GM10266 (cell line): Measurements from ENCODE around the gene SKIC8.

ENCODE experiments used
- DNase-seq: peaks from one replicate; pipeline ENCODE4 v3.0.0; 2012; ENCODE audit errors: extremely low spot score
- CTCF ChIP-seq: IDR thresholded peaks from 2 replicates; pipeline ENCODE4 v1.5.1; 2012; ENCODE audit warnings: mild to moderate bottlenecking, low read depth; ENCODE audit not compliant: control insufficient read depth, insufficient read depth; ENCODE audit errors: missing control alignments

SKIC8 gene

GRCh38 chr15:78274994-78275393 lies 24.4 kb downstream of the SKIC8 start:
- TF ChIP-seq CTCF = no peak
- no peak for DNase-seq

GRCh38 chr15:78272776-78273175 lies 26.6 kb downstream of the SKIC8 start:
- TF ChIP-seq CTCF = no peak
- no peak for DNase-seq

- no peak for DNase-seq
- no peak for TF ChIP-seq CTCF
Observed at GRCh38 chr15:78272316-78272715, 27.1 kb downstream of the SKIC8 start.

- DNase-seq = no peak
- TF ChIP-seq CTCF = no peak
Observed at GRCh38 chr15:78266806-78267205, 32.6 kb downstream of the SKIC8 start.

- no peak for DNase-seq
- TF ChIP-seq CTCF = no peak
Observed at GRCh38 chr15:78266229-78266628, 33.2 kb downstream of the SKIC8 start.

- no peak for TF ChIP-seq CTCF
- DNase-seq = no peak
Observed at GRCh38 chr15:78265752-78266224, 33.6 kb downstream of the SKIC8 start.

GRCh38 chr15:78265137-78265460 lies 34.3 kb downstream of the SKIC8 start:
- no peak for TF ChIP-seq CTCF
- no peak for DNase-seq
